Stimulated activated CD4-positive, alpha-beta T cell treated with anti-CD3 and anti-CD28 coated beads, Interleukin-15, amount 100 ng/mL, for 48 hours (primary cell): Measurements from ENCODE around the gene RUNX2.

Experiments
- DNase-seq, 2 donors: peaks; one replicate each; pipeline ENCODE4 v3.0.0-alpha.2; 2020; ENCODE audit warnings: low read depth in 2 of 2

The RUNX2 gene

DNA sequence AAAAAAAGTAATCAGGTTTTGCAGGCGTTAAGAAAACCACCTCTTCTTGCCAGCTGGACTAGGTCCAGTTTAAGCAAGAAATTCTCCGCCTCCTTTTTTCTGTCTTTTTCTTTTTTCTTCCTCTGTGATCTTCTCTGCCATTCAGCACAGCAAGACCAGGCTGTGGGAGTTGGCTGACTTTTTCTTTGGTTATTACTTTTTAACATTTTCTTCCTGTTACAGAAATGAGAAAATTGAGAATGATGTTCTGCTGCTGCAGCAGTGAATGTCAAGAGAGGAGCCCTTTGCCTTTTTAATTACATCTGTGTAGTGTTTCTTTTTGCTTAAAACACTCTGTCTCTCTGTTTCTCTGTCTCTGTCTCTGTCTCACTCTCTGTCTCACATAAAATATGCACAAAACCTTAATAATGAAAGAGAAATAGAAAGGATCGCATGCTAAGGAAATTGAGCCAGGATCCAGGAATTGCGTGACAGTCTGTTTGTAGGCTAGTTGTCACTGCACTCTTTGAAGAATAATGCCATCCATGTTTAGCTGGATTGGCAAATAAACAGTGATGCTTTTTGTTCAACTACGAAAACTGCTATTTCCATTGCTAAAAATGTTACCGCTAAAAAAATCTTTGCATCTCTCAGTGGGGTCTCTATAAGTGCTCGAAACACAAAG, 152.8 kb downstream of the RUNX2 start:
- DNase-seq, result no peak

DNA sequence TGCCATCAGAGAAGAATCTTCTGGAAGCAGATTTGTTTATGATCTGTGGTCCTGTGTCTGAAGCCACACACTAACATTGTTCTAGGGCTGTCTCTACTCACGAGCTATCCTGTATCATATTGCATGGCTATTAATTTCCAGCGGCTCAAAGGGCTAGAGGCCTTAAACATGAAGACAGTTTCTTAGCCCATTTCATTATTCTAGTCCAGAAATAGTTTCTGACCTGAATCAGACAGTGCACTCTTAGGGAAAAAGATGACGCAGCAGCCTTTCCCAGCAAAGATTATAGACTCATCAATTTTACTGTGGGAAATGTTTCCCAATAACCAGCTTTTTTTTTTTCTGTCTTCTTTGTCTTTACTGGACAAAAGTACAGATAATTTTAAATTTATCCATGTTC, 154.9 kb downstream of the RUNX2 start:
- DNase-seq, result no peak

DNA sequence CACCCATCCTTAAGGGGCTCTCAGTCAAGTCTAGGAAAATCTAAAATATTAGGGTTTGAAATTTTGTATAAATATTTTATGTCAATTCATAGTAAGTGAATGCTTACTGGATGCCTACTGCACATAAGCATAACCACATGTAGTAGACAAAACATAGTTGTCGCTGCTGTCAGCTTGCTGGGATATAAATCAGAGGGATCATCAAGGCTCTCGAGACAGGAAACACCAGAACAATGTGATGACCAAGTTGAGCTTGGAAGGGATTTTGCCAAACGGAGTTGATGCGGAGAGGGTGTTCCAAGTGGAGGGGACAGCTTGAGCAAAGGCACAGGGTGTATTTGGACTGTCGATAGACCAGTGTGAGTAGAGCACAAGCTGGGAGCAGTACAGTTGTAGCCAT, 155.4 kb downstream of the RUNX2 start:
- no peak for DNase-seq

DNA sequence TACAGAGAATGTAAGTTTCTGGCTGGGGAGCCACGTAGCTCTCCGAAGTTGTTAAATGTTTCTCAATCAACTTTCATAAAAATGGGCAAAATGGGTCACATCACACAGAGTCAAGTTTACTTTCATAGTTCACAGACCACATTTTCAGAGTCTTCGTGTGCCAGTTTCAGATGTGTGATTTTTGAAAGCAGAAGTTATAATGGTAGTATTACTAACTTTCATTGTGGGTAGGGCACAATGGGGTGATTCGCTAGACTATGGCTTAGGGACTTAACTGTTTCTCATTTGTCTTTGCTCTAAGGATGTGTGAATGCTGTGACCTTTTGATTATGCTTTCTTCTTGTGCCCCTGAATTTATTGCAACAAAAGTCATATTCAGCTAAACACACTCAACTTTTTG, 158.6 kb downstream of the RUNX2 start:
- DNase-seq, result peak in 1 of 2 donors; percentile 16

DNA sequence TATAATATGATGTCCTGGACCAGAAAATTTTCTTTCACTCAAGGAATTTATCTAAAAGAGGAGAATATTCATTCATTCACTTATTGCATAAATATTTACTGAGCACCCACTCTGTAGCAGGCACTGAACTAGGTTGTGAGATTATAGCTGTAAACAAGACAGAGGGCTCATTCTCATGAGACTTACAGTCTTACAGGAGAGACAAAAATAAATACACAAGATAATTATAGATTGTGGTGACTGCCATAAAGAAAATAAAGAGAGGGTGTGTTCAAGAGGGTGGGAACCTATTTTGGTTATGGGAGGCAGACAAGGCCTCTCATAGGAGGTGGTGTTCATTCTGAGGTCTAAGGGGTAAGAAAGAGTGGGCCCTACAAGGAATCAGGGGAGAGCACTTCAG, 159.5 kb downstream of the RUNX2 start:
- DNase-seq, result no peak

DNA sequence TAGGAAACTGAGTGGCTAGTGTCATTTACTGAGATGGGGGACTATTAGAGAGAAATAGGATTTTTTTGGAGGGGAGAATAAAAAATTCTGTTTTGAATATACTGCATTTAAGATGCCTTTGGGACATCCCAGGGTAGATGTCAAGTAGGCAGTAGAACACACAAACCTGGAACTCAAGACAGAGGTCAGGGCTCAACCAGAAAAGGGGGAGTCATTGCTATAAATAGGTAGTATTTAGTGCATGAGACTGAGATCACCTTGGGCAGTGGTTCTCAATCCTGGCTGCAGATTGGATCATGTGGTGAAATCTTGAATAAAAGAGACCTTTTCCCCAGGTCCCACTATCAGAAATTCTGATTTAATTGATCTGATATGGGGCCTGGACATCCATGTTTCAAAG, 160.1 kb downstream of the RUNX2 start:
- DNase-seq, result no peak

DNA sequence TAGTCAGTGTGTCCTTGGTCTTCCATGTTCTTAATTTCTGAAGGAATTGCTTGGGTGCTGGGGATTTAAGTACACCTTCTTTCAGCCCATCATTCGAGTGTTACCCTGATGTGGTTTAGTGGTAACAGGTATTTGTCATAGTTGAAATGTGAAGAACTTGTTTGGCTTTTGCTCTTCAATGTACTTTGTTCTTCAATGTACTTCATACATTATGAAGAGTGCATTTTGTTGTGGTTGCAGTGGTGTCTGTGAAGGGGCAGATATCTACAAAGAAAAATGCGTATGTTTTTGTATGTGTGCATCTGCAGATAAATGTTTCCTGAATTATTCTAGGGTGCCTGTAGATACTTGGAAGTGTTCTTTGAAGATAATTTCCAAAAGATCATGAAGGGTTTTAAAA, 160.8 kb downstream of the RUNX2 start:
- DNase-seq, result no peak

DNA sequence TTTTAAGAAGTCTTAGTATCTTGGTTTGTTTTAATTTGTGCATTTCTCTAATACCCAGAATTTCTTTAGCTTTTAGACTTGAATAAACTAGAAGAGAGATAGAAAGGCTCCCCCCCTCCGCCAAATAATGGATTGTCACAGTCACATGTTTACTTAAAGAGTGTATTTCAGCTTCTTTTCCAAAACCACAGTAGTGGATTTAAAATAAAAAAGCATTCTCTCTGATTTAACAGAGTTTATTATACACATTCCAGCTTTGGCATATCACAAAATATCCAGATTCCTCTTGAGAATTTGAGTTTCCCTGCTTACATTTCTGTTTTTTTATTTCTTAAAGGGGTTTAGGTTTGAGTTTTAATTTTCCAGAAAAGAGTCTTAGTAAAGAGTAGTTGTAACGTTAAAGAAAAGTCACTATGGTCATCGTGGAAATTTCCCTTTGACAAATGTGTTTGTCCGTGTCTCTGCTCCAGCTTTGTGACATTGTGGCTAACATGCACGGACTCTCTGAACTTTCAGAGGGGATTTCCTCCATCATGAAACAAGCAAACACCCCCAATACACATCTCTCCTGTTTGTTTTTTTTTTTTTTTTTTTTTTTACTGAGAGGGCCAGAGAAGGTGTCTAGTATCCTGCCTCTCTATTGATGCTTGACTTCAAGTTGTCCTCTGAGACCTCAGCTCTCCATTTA, 163.1 kb downstream of the RUNX2 start:
- DNase-seq, result no peak

DNA sequence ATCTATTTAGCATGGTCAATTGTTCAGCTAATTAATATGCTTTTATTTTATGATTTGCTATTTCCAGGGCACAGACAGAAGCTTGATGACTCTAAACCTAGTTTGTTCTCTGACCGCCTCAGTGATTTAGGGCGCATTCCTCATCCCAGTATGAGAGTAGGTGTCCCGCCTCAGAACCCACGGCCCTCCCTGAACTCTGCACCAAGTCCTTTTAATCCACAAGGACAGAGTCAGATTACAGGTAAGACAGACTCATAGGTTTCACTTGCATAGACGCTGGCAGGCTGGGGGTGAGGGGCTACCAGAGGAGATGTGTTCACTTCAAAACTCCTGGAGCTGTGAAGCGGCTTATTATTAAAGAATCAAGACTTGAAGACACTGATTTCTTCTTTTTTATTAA, 163.7 kb downstream of the RUNX2 start:
- no peak for DNase-seq

DNA sequence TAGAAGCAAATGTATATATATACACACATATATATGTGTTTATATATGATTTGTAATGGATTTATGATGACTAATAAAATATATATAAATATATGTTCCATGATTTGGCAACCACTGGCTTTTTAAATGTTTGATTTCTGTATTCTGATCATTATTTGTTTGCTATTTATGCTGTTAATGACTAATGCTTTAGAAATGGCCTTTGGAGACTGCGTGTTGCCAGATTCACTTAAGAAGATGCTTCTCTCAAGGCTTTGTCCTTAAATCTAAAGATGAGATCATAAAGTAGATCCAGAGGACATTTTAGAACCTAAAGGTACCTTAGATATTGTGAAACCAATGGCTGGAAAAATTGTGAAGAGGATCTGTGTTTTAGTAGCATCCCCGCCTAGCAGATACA, 165.6 kb downstream of the RUNX2 start:
- DNase-seq, result no peak

DNA sequence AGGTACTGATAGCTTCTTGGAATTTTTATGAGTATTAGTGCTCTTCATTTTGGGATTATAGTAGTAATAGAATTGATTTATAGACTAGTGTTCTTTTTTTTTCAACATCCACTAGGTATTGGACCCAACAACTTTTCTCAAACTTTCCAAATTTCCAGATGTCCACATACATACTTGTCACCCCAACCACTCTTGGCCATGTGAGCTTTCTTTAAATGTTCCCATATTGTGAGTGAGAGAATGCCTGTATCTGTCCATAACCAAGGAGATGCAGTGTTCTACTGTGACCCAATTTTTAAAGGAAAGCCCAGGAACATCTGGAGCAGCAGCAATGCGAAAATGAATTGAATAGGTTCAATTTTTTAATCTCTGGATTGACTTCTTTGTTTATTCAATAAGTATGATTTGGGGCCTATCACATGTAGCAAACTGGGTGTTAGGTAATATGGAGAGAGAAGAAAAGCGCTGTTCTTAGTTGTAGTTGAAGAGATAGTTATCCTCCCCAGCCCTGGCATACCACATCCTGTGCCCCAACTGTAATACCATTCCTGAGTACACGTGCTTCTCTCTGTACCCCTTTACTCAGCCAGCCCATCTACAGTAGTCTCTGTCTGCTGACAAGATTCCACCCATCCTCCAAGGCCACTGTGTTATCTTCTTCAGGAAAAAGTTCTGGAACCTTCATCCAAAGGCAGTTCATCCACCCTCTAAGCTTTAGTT, 166.4 kb downstream of the RUNX2 start:
- DNase-seq, result no peak

DNA sequence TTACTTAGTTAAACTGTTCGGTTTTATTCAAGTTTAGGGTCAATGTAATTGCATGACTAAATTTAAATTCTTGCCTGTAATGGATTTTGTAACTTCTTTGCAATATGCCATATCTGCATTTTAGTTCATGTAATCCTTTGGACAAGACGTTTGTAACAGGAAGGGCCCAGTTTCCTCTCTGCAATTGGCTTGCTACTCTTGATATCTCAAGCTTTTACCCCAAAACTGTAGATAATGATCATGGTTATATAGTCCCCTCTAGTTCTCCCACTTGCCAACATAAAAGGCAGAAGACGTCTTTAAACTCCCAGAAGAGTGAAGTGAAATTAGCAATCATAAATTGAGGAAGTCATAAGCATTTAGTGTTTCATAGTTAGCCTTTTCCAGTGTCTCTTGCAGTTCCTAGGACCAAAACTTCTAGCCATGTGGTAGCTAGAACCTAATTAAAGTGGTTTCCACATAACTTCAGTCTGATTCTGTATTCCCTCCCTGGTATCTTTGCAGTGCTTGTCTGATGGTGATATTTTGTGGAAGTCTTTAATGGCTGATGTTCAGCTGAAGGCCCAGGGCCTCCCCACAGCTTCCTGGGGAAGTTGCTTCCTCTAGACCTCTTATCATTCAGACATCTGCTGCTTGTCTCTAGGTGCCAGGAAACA, 167.4 kb downstream of the RUNX2 start:
- DNase-seq, result no peak

DNA sequence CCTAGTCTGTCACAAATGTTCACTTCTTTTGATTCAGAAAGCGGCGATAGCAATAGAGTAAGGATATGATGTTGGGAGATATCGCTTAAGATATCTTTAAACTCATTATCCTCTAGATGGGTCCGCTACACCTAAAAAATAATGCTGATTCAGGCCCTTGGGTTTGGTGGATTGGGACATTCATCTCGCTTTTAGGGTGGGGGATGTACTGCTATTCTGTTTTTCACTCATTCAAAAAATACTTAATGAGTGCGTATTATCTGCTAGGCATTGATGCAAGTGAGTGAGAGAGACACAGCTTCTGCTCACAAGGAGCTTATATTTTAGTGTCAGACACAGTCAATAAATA, 167.9 kb downstream of the RUNX2 start:
- DNase-seq, result no peak

DNA sequence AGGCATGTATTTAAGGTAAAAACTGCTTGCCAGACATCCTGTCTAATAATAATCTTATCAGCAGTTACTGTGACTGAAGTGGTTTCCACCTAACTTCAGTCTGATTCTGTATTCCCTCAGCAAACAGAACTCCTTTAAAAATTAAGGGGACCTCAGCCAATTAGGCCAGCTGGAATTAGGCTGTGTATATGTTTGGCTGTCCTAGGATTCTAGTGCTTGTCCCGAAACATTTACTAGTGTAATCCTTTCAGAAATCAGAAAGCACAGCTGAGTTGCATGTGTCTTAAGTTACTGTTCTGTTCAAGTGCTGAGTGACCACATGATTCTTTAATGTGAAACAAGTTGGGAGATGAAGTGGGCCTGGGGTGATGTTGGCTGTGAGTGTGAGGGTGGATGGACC, 170.5 kb downstream of the RUNX2 start:
- no peak for DNase-seq

DNA sequence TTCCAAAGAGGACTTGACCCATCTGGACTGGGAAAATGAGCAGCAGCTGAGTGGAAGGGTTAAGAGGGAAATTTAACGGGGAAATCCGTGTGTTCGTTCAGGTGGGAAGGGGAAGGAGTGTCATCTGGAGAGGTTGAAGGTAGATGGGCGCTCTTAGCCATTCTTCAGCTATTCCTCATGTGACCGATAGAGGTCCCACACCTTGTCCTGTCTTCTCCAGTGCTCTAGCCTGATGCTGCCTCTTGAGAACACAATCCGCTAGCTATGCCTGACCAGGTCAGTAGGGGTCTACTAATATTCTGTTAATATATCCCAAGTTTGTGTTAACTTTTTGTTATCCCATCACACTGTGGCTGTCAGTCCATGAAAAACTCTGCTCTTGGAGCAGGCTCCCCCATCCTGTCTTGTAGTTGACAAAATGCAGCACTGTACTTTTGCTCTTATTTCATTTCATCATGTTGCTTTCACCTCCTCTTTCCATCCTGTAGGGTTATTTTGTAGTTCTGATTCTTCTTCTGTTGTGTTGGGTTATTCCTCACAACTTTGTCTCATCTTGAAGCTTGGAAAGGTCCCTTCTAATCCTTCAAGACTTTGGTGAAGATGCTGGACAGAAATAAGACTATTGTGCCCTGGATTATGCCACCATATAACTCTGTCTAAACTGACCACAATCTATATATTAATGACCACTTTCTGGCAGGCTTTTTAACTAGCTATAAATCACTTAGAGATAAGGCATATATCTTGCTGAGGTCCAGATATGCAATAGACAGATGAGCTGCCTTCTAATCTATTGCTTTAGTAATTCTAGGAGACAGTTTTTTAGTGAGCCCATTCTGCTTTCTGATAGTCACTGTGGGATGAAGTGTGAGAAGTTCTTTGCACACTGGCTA, 173.0 kb downstream of the RUNX2 start:
- DNase-seq, result no peak

DNA sequence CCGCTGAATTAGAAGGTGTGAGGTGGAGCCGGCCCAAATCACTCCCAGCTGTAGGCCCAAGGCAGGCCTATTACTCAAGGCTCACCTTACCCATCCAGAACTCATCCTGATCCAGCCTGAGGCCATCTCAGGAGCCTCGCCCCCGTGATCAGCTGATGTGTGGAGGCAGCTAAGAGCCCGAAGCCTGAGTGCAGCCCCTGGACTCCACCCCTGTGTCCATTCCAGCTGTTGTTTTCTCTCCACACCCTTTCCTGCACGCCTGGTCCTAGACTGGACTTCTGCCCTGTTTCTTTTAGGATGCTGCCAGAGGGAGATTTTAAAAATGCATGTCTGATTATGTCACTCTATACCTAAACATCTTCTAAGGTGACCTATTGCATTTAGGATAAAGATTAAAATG, 174.3 kb downstream of the RUNX2 start:
- no peak for DNase-seq

DNA sequence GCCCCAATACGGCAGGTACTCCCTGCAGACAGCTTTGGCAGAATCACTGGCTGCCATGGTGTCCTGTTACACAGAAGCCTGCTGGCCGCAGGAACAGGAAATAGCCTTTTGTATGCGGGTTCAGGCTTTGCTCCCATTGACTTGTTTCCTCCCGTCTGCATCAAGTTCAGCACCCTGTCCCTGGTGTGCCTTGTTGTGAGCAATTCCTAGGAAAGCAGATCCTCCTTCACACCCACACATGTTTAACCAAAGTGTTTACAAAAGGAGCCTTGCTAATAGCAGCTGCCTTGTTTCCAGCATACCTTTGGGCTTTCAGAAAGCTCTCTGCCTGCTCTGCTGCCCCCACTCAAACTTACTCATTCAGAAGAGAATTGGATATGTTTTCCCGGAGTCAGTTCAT, 176.8 kb downstream of the RUNX2 start:
- no peak for DNase-seq

DNA sequence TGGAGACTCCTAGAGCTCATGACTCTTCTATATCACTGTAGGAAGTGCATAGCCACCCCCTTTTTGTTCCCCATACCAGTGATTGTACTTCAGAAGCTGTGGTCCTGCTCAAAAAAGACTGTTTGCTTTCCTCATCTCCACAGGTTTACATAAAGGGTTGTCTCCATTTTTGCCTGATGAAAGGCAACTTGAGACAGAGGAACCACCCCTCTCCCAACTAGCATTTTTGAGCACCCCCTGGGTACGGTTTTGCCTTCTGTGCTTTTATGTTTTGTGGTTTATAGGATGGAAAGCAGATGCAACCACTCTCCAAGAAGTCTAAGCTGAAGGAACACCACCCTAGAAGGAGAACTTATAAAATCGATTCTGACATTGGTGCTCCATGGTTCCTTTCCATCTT, 177.3 kb downstream of the RUNX2 start:
- no peak for DNase-seq

DNA sequence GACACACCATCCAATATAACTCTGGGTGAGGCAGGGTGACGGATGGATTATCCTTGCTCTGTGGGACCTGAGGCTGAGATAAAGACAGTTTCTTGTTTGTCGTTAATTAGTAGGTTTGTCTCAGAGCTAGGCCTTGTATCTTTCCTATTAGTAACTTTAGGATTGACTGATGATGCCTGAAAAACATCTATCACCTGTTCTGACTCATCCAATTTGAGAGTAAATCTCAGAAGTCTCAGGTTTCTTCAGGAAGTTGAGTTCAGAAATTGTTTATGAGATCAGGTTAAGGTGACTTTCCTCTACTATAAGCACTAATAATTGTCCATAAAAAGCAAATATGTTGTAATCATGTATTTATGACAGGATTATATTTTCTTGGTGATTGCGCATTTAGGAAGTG, 179.1 kb downstream of the RUNX2 start:
- DNase-seq, result no peak

DNA sequence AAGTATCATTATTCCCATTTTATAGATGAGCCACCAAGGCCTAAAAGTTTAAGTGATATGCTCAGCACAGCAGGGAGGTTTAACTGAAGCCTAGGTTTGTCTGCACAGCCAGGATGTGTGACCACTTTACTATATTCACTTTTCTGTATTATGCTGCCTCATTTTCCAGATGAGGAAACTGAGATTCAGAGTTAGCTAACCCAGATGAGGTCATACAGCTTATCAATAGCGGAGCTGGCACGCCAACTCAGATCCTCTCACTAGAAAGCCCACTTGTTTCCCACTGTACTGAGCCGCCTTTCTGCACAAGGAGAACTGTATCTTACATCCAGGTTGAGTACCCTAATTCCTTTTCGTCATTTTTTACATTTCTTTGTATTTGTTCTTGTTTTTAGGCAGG, 181.3 kb downstream of the RUNX2 start:
- DNase-seq, result no peak

DNA sequence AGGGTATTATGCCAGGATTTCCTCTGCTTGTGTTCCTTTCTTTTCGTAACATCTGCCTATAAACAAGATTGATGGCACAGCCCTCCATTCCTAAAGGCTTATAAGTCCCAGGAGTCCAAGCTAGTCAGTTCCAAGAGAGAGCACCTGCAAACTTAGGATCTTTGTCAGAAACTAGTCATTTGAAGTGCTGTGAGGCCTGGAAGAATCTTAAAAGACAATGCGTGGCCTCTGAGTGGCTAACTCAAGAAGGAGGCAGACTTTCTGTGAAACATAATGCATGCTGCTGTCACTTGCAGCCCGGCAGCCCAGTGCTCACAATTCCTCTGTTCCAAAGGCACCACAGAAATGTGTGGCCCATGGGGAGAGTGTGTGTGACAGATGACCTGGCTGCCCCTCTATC, 184.6 kb downstream of the RUNX2 start:
- DNase-seq, result no peak

DNA sequence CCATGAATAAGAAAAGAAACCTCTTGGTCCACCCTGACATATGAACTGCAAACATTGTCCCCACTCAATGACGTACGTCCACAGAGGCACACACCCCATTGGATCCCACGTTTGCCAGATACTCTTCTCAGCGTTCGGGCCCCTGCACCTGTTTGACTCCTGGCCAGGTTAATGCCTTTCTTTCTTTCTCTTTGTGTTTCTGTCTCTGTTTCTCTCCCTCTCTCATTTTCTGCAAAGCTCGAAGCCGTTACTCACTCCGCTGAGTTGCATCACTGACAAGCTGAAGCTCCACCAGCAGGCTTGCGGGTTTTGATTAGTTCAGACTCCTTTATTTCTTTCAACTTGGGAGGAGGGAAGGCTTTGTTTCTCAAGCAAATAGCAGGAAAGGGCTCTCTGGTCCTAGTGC, 185.1 kb downstream of the RUNX2 start:
- DNase-seq, result no peak
